Caco-2 (cell line): ENCODE data around the gene DYNC2I2. TPM values are rescaled to one million over a fixed set of nuclear protein-coding genes. Genes with fewer than 3 reads are reported as not detected.

Experiments used
- BruUV-seq: library from RNA; stranded (reverse); fragments of 400-500 nt; replicated peaks from 2 replicates; lab custom pipeline; 2021; lab: Mats Ljungman, UMichigan
- CTCF ChIA-PET: fragments of 300-600 bp; sonication (Branson Sonifier 250); formaldehyde crosslinking; loops from one replicate; lab custom pipeline; 2022; ENCODE audit warnings: antibody characterized with exemption; lab: Charles Lee
- POLR2A ChIA-PET: fragments of 300-600 bp; sonication (Branson Sonifier 250); formaldehyde crosslinking; loops from one replicate; lab custom pipeline; 2022; ENCODE audit warnings: antibody characterized with exemption; lab: Charles Lee
- DNase-seq, 2 experiments: peaks; one replicate each; pipeline versions ENCODE4 v3.0.0 to v3.0.0-alpha.2; 2020 to 2022
- H3K27me3 ChIP-seq: replicated peaks from 2 replicates; pipeline ENCODE4 v1.6.0; 2011; ENCODE audit warnings: low read length; ENCODE audit not compliant: control insufficient read depth, insufficient read depth
- H3K36me3 ChIP-seq: 2 replicates; pipeline ENCODE4 v1.5.1; 2011; ENCODE audit warnings: low read length; ENCODE audit not compliant: control insufficient read depth, insufficient read depth
- H3K4me1 ChIP-seq: fragments of 250-450 bp; sonication (Bioruptor Pico); 2 replicates; pipeline ENCODE4 v1.5.1; 2020; ENCODE audit warnings: mild to moderate bottlenecking
- H3K4me3 ChIP-seq: 2 replicates; pipeline ENCODE4 v1.5.1; 2011; ENCODE audit warnings: low read depth, mild to moderate bottlenecking, control low read depth, low read length
- H3K9me3 ChIP-seq: fragments of 250-450 bp; sonication (Bioruptor Pico); 2 replicates; pipeline ENCODE4 v1.5.1; 2020; ENCODE audit warnings: mild to moderate bottlenecking, moderate library complexity
- H3K27ac Mint-ChIP-seq: one replicate; pipeline ENCODE4 v1.8.0; 2022; ENCODE audit warnings: mixed read lengths; ENCODE audit not compliant: unreplicated experiment
- H3K27me3 Mint-ChIP-seq: one replicate; pipeline ENCODE4 v1.8.0; 2022; ENCODE audit warnings: mixed read lengths; ENCODE audit not compliant: insufficient read depth, unreplicated experiment
- H3K36me3 Mint-ChIP-seq: one replicate; pipeline ENCODE4 v1.8.0; 2022; ENCODE audit warnings: mild to moderate bottlenecking, mixed read lengths; ENCODE audit not compliant: insufficient read depth, unreplicated experiment
- H3K4me1 Mint-ChIP-seq: one replicate; pipeline ENCODE4 v1.8.0; 2022; ENCODE audit warnings: low read depth, mixed read lengths; ENCODE audit not compliant: unreplicated experiment
- H3K4me3 Mint-ChIP-seq: one replicate; pipeline ENCODE4 v1.8.0; 2022; ENCODE audit warnings: mild to moderate bottlenecking, moderate library complexity, mixed read lengths; ENCODE audit not compliant: unreplicated experiment
- H3K9me3 Mint-ChIP-seq: one replicate; pipeline ENCODE4 v1.8.0; 2022; ENCODE audit warnings: mixed read lengths; ENCODE audit not compliant: unreplicated experiment
- intact Hi-C: fragments of 100-400 bp; cut with micrococcal nuclease; formaldehyde crosslinking; loops from one replicate; pipeline ENCODE4 v1.10.0; 2022; ENCODE audit not compliant: unreplicated experiment
- total RNA-seq: library from RNA; stranded (reverse); gene quantifications from 2 replicates; pipeline ENCODE4 v1.2.3, GENCODE V29; 2022
- TF ChIP-seq, protein P1 (sequence below), 2 experiments: fragments of 200-600 bp in 1 of 2; IDR thresholded peaks; 1 replicate in 1 of 2; 2 replicates in 1 of 2; pipeline versions ENCODE4 v1.5.1 to v1.8.0; 2011 to 2022; ENCODE audit warnings: antibody characterized with exemption in 1 of 2, control low read depth in 1 of 2, inconsistent platforms in 1 of 2, low read depth in 1 of 2, low read length in 1 of 2, mild to moderate bottlenecking in 1 of 2, moderate library complexity in 1 of 2; ENCODE audit not compliant: insufficient read depth in 1 of 2, severe bottlenecking in 1 of 2, unreplicated experiment in 1 of 2

Gene DYNC2I2
- total RNA-seq, 1 experiment from 2014 or later, result 80.8 TPM

DNA sequence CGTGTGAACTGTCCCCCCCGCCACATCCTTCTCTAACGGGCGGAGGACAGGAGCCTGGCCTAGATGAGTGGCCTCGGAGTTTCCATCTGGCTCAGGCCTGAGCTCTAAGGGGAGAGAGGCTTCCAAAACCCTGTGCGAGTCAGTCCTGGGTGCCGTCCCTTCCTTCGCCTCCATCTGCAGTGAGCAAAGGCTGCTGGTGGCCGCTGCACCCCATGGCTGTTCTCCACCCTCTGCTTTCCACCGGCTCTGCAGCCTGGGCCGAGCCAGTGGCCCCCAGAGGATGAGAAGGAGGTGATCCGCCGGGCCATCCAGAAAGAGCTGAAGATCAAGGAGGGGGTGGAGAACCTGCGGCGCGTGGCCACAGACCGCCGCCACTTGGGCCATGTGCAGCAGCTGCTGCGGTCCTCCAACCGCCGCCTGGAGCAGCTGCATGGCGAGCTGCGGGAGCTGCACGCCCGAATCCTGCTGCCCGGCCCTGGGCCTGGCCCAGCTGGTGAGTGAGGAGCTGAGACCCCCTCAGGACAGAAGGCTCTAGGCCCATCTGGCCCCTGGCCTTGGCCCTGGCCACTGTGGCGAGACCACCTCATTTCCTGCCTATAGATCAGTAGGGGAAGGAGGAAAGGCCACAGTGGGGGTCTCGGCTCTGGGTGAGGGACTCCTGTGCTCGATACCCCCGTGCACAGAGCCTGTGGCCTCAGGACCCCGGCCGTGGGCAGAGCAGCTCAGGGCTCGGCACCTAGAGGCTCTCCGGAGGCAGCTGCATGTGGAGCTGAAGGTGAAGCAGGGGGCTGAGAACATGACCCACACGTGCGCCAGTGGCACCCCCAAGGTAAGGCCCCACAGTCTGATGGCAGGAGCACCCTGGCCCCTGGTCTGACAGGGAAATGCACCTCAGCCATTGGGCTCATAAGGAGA lies 48.7 kb upstream of the DYNC2I2 start:
- CTCF ChIA-PET, result interaction anchor here (0.5 kb wide), 1 partner anchor 327 kb away, joined by 7 read pairs; no protein-coding TSS in a partner anchor
- POLR2A ChIA-PET, result interaction anchor here (0.5 kb wide), 1 partner anchor 23 kb away, joined by 5 read pairs; no protein-coding TSS in a partner anchor
- Histone ChIP-seq H3K9me3 (no peaks in the 10 kb centered on the region), H3K27me3 (no peaks in the 10 kb centered on the region), H3K36me3 (no peaks in the 10 kb centered on the region), H3K4me3 (no peak overlapping the region), H3K4me1 (no peaks in the 10 kb centered on the region)
- peaks cover 21% of the 10 kb centered on the region for H3K36me3 Mint-ChIP-seq
- TF ChIP-seq, protein P1, sequence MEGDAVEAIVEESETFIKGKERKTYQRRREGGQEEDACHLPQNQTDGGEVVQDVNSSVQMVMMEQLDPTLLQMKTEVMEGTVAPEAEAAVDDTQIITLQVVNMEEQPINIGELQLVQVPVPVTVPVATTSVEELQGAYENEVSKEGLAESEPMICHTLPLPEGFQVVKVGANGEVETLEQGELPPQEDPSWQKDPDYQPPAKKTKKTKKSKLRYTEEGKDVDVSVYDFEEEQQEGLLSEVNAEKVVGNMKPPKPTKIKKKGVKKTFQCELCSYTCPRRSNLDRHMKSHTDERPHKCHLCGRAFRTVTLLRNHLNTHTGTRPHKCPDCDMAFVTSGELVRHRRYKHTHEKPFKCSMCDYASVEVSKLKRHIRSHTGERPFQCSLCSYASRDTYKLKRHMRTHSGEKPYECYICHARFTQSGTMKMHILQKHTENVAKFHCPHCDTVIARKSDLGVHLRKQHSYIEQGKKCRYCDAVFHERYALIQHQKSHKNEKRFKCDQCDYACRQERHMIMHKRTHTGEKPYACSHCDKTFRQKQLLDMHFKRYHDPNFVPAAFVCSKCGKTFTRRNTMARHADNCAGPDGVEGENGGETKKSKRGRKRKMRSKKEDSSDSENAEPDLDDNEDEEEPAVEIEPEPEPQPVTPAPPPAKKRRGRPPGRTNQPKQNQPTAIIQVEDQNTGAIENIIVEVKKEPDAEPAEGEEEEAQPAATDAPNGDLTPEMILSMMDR (IDR thresholded peaks at IDR 0.05; ENCODE audit: insufficient read depth in 1 of 2, low read depth in 1 of 2, low read length in 1 of 2, severe bottlenecking in 1 of 2, unreplicated experiment in 1 of 2), result no peak
- no TSS peak for BruUV-seq
- H3K4me3 Mint-ChIP-seq, result no peak overlapping the region
- no peaks in the 10 kb centered on the region for H3K27me3 Mint-ChIP-seq
- no peak overlapping the region for H3K27ac Mint-ChIP-seq
- DNase-seq, result peak in 1 of 2 experiments; percentile 26
- intact Hi-C loops, result no loop called here
- H3K9me3 Mint-ChIP-seq, result no peaks in the 10 kb centered on the region
- no peaks in the 10 kb centered on the region for H3K4me1 Mint-ChIP-seq

DNA sequence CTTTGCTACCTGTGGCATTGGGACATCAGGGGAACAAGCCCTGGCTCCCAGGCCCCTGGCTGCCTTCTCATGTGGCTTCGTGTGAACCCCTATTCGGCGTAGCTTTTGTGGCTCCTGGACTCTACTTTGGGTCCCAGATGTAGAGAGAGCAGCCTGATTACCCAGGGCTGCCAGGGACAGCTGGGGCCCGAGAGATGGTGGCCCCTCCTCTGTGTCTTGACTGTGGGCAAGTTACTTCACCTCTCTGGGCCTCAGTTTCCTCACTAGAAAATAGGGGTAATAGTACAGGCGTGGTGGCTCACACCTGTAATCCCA lies 47.7 kb upstream of the DYNC2I2 start:
- Mint-ChIP-seq H3K27ac (no peak overlapping the region), H3K36me3 (peaks cover 21% of the 10 kb centered on the region), H3K4me1 (no peaks in the 10 kb centered on the region), H3K27me3 (no peaks in the 10 kb centered on the region), H3K9me3 (no peaks in the 10 kb centered on the region), H3K4me3 (no peak overlapping the region)
- CTCF ChIA-PET, result no interaction called here
- Histone ChIP-seq H3K36me3 (no peaks in the 10 kb centered on the region), H3K4me1 (no peaks in the 10 kb centered on the region), H3K27me3 (no peaks in the 10 kb centered on the region), H3K9me3 (no peaks in the 10 kb centered on the region), H3K4me3 (no peak overlapping the region)
- DNase-seq, result no peak
- POLR2A ChIA-PET, result no interaction called here
- TF ChIP-seq, protein P1 (IDR thresholded peaks at IDR 0.05; ENCODE audit: insufficient read depth in 1 of 2, low read depth in 1 of 2, low read length in 1 of 2, severe bottlenecking in 1 of 2, unreplicated experiment in 1 of 2), result no peak
- BruUV-seq, result no TSS peak
- intact Hi-C loops, result no loop called here

DNA sequence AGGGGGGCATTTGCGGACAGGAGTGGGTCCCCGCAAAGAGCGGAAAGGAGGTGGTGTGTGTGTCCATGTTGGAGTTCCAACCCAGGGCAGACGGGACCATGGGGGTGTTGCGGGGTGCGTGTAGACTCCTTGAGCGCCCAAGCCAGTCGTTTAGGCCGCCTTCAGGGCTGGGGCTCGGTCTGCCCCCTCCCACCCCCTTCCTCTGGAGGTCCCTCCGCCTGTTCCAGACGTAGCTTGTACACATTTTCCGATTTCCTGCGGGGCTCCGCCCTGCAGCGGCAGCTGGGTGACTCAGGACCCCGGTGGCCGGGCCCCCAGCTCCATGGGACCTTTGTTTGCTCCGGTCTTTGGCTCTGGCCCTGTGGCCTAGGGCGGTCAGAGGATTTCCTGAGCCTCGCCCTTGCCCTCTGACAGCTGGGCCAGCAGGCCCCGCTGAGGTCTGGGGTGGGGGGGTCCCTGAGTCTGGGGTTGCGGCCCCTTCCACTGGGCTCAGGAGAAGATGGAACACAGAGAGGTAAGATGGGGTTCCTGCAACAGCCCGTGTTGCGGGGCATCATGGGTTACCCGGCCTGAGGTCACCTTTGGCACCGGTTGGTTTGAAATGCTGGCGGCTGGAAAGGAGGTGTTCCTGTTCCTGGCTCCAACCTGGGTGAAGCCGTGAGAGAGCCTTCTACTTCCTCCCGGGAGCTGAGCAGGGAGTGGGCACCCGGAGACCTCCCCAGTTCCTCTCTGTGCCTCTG lies 47.1 kb upstream of the DYNC2I2 start:
- Histone ChIP-seq H3K36me3 (no peaks in the 10 kb centered on the region), H3K9me3 (no peaks in the 10 kb centered on the region), H3K4me1 (no peaks in the 10 kb centered on the region), H3K4me3 (no peak overlapping the region), H3K27me3 (no peaks in the 10 kb centered on the region)
- Mint-ChIP-seq H3K27ac (no peak overlapping the region), H3K27me3 (no peaks in the 10 kb centered on the region), H3K36me3 (peaks cover 21% of the 10 kb centered on the region), H3K4me1 (no peaks in the 10 kb centered on the region), H3K9me3 (no peaks in the 10 kb centered on the region), H3K4me3 (no peak overlapping the region)
- TF ChIP-seq, protein P1 (IDR thresholded peaks at IDR 0.05; ENCODE audit: insufficient read depth in 1 of 2, low read depth in 1 of 2, low read length in 1 of 2, severe bottlenecking in 1 of 2, unreplicated experiment in 1 of 2), result no peak
- BruUV-seq, result no TSS peak
- intact Hi-C loops, result no loop called here
- peak in 1 of 2 experiments; percentile 31 for DNase-seq
- POLR2A ChIA-PET, result no interaction called here
- CTCF ChIA-PET, result no interaction called here
